ENCODE measurements around the gene NLGN1.
"Not testable (repeated sequence)": the region's sequence is repeated elsewhere in the genome, so short reads cannot be mapped to it uniquely, and the experiment has no call there.

The NLGN1 gene

GRCh38 chr3:173397161-173398110 is at the start of gene NLGN1:
TSS of gene NLGN1 (plus strand) at chr3:173397744.
- no peak for DNase-seq (ENCODE audit: insufficient read length, low spot score)

GRCh38 chr3:173351886-173352285 is 45.7 kb upstream of the NLGN1 start:
- no peak for FAIRE-seq
- no peak for DNase-seq (ENCODE audit: insufficient read length, low spot score)

More at GRCh38 chr3:173397161-173398110, at the start of gene NLGN1:
- FAIRE-seq = no peak

DNA sequence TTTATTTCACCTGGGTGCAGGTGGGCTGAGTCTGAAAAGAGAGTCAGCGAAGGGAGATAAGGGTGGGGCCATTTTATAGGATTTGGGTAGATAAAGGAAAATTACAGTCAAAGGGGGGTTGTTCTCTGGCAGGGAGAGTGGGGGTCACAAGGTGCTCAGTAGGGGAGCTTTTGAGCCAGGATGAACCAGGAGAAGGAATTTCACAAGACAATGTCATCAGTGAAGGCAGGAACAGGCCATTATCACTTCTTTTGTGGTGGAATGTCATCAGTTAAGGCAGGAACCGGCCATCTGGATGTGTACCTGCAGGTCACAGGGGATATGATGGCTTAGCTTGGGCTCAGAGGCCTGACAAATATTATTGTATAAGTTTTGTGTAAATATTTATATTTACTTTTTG is 44.4 kb upstream of the NLGN1 start:
- FAIRE-seq; DNase-seq (ENCODE audit: insufficient read length, low spot score): not testable (repeated sequence)

DNA sequence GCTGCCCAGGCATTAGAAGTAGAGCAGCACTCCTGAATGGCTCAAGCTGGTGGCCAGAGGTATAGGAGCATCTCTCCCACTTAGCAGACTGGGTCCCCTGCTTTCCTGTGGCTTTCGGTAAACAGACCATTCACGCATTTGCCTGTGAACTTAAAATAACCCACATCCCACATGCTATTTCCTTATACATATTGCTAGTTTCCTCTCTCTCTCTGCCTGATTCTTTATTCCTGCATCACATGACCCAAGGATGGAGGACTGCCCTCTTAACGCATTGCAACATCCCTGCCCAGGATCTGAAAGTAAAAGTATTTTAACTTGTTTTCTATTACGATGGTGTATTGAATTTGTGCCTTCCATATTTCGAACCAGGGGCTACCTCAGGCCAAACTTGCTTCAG is 43.4 kb upstream of the NLGN1 start:
- no peak for FAIRE-seq
- no peak for DNase-seq (ENCODE audit: insufficient read length, low spot score)

DNA sequence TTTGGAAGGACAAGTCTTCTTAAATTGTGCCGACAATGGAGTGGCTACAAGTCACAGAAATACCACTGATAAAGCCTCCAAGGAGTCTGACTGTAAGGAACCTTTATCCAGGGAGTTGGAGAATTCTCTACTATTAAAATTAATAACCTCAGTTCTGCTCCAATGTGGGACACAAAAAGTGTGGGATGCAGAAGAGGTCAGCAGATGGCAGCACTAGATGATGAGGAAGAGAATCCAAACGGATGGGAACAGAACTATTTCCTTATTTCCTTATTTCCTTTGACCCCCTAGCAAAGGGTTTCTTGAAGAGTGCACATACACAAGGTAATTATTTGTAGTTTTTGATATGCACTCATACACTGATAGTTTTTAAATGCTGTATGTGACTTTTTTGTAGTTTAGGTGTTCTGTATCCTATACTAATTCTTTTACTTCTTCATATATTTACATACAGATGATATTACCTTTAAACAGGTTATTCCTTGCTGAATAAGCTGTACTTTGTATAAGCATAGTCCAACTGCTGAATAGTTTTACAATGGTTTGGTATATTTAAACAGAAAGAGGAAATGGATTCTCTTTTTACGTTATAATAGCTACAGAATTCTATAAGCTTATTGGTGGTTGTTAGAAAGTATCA is 25.6 kb upstream of the NLGN1 start:
- no peak for DNase-seq (ENCODE audit: insufficient read length, low spot score)
- peak; percentile 8 for FAIRE-seq

- DNase-seq (ENCODE audit: insufficient read length, low spot score) (no peak), FAIRE-seq (no peak)
Observed at GRCh38 chr3:173380681-173381080, 16.9 kb upstream of the NLGN1 start.

DNA sequence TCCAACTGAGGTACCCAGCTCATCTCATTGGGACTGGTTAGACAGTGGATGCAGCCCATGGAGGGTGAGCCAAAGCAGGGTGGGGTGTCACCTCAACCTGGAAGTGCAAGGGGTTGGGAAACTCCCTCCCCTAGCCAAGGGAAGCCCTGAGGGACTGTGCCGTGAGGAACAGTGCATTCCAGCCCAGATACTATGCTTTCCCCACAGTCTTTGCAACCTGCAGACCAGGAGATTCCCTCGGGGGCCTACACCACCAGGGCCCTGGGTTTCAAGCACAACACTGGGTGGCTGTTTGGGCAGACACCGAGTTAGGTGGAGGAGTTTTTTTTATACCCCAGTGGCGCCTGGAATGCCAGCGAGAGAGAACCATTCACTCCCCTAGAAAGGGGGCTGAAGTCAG is 15.6 kb upstream of the NLGN1 start:
- not testable (repeated sequence) for DNase-seq (ENCODE audit: insufficient read length, low spot score); FAIRE-seq

DNA sequence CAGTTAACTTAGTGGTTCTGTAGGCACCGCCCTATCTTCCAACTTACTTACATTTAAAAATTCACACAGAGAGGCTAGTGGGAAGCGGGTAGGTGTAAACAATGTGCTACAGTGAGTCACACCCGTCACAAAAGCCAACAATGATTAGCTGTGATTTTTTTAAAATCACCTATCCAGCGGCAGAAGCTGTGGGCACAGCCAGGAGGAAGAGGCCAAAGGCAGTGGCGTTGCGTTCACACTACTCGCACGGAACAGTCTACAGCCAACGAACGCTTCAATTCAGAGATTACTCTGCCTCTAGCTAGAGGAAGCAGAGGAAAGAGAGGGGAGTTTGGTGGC is 2.5 kb upstream of the NLGN1 start:
- FAIRE-seq = no peak
- no peak for DNase-seq (ENCODE audit: insufficient read length, low spot score)

DNA sequence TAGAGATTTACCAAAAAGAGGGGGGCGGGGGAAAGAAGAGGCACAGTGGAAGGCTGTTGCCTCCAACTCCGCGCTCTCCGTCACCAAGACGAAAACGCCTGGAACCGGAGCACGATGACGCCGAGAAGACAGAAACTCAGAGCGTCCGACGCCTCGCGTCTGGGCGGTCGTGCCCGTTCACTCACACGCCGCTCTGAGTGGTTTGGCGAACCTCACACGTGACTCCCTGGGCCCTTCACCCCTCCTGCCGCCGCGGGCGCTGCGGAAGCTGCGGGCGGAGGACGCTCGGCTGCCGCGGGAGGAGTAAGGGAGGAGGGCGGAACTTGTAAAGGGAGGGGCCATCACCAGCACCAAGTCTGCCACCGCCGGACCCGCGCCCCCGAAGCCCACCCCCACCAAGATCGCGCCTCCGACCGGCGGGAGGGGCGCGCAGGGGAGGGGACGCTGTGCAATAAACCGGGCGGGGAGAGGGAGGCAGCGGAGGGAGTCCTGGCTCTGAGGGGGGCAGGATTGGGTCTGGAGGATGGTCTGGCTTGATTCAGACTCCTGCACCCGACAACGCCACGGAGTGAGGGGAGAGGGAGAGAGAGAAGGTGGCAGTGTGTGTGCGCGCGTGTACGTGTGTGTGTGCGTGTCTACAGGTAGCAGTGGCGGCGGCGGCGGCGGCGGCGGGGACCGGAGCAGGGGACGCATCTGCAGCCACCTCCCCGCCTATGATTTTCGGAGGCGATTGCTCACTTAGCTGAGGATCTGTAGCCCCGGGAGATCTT is 1.9 kb upstream of the NLGN1 start:
- FAIRE-seq = no peak
- DNase-seq (ENCODE audit: insufficient read length, low spot score) = peak; percentile 56

- FAIRE-seq (no peak), DNase-seq (ENCODE audit: insufficient read length, low spot score) (no peak)
Observed at GRCh38 chr3:173396191-173397041, 1.1 kb upstream of the NLGN1 start.

DNA sequence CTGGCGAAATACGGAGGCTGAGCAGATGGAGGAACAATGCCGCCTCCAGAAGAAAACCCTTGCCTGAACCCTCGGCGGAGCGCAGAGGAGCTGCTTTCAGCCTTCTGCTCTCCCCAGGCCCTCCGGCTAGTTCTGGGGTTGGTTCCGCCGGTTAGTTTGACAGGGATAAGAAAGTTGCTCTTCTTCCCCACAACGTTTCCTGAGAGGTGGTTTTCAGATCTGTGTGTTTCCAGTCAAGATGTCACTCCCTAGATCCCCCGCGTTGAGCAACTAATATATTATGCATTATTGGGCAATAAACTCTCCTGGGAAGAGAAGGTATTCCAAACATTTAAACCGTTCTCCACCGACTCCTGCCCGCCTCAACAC is 551 bp downstream of the NLGN1 start:
- no peak for FAIRE-seq
- no peak for DNase-seq (ENCODE audit: insufficient read length, low spot score)

DNA sequence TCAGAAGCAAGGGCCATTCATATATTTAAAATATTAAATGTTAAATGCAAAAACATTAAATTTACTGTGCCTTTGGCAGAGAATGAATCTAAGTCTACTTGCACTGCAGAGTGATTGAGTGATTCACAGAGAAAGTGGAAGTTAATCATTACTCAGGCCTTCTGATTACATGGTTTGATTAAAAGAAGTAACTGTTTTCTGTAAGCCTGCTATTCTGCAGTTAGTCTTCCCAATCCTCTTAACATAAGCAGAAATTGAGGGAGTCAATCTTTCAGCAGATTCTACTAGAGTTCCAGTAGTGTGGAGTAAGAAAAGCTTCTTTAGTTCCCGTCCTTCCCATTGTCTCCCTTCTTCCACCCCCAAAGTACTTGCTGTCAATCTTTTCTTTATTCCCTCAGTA is 1.5 kb downstream of the NLGN1 start:
- no peak for FAIRE-seq
- no peak for DNase-seq (ENCODE audit: insufficient read length, low spot score)

GRCh38 chr3:173401369-173401768 is 3.8 kb downstream of the NLGN1 start:
- DNase-seq (ENCODE audit: insufficient read length, low spot score) (no peak), FAIRE-seq (no peak)

DNA sequence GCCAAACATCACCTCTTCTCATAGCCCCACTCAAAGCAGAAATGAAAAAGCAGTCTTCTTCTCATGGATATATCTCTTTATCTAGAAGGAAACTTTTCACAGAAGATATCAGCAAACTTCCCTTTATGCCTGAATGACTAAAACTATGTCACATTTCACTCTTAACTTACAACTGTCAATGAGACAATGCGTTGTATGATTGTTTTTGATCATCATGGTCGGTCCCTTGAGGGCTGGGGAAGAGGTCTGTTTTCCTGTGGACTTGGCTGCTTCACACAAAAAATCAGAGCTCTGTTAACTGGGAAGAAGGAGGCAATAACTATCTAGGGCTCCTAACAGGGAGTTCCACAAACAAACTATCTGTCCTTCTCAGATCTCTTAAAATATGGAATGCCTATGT is 5.1 kb downstream of the NLGN1 start:
- no peak for FAIRE-seq
- no peak for DNase-seq (ENCODE audit: insufficient read length, low spot score)

DNA sequence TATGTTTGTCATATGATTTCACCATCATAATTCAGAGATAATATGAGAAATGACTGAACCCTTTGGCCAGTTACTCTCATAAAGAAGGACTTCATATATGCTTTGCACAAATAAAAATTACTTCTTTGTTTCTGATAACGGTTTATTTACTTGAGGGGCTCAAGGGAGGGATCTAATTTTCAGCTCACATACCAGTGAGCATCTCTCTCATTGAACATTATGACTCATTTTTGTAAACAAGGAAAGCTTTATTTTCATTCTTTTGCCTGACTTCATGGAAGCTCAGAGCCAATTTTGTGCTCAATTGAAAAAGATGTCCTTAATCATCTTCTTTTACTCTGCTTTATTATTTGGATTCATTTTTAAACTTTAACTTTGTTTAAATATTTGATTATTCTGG is 5.8 kb downstream of the NLGN1 start:
- DNase-seq (ENCODE audit: insufficient read length, low spot score) (no peak), FAIRE-seq (no peak)

DNA sequence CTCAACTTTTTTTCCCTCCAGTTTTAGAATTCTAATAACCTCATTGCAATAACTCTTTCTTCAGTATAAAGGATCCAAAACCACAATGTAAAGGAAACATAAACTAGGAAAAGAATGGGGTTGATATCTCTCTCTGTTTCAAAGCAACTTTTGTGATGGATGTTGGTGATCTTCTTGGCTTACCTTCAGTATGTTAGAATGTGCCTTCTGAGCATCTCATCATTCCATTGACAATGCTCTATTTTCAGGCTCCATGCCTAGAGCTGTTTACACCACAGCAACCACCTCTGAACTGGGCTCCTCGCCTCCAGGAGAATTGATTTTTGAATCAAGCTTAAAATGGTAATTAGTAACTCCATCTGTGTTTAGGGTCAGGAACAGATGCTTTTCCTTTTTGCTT is 6.6 kb downstream of the NLGN1 start:
- DNase-seq (ENCODE audit: insufficient read length, low spot score) = no peak
- no peak for FAIRE-seq

DNA sequence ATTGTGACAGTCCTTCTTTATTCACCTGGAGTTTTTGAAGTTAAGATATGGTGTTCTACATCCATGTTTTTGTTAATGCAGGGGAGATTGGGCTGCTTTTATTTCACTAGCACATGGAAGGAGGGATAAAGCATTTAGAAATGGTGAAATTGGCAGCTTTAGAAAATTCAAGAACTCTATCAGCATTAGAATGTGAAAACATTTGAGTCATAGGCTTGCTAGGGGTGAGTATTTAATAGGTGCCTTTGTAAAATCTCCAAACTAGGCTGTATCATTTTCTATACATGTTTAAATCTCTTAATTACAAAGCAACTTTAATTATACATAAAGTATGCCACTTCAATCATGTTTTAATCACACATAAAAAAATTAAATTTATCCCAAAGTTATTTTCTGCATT is 12.9 kb downstream of the NLGN1 start:
- DNase-seq (ENCODE audit: insufficient read length, low spot score) (no peak), FAIRE-seq (no peak)

GRCh38 chr3:173410849-173411248 is 13.3 kb downstream of the NLGN1 start:
- DNase-seq (ENCODE audit: insufficient read length, low spot score) (no peak), FAIRE-seq (no peak)

- no peak for DNase-seq (ENCODE audit: insufficient read length, low spot score)
- no peak for FAIRE-seq
Observed at GRCh38 chr3:173411375-173411973, 13.9 kb downstream of the NLGN1 start.

- FAIRE-seq (no peak), DNase-seq (ENCODE audit: insufficient read length, low spot score) (no peak)
Observed at GRCh38 chr3:173416070-173416469, 18.5 kb downstream of the NLGN1 start.
